Effector CD4-positive, alpha-beta T cell (primary cell): Measurements from ENCODE around the gene PLEKHS1.
"Not testable (repeated sequence)": the region's sequence is repeated elsewhere in the genome, so short reads cannot be mapped to it uniquely, and the experiment has no call there.

ENCODE experiments used
- DNase-seq: peaks from one replicate; pipeline ENCODE4 v3.0.0-alpha.2; 2020

Gene PLEKHS1

GRCh38 chr10:113801569-113801968, 50.1 kb downstream of the PLEKHS1 start:
- no peak for DNase-seq

GRCh38 chr10:113802997-113803396, 51.5 kb downstream of the PLEKHS1 start:
- no peak for DNase-seq

- no peak for DNase-seq
Measured at GRCh38 chr10:113806503-113806902, 55.0 kb downstream of the PLEKHS1 start.

DNA sequence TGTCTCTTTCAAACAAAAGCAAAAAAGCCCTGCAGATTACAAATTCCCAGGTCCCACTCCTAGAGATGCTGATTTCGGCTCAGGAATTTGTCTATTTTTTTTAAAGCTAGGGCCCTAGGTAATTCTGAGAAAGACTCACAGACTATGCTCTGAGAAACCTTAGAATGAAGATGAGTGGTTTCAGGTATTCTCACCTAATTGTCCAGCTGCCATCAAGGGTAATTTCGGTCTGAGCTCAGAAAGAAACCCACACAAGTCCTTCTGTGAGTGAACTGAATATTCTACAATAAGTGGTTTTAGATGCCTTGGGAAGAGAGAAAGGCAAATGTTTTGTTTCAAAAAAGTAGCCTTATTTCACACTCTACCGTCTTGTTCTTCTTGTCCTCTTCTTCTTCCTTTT, 56.7 kb downstream of the PLEKHS1 start:
- DNase-seq: no peak

DNA sequence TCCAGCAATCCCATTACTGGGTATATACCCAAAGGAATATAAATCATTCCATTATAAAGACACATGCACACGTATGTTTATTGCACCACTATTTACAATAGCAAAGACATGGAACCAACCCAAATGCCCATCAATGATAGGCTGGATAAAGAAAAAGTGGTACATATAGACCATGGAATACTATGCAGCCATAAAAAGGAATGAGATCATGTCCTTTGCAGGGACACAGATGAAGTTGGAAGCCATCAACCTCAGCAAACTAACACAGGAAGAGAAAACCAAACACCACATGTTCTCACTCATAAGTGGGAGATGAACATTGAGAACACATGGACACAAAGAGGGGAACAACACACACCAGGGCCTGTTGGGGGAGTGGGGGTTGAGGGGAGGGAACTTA, 63.2 kb downstream of the PLEKHS1 start:
- DNase-seq: not testable (repeated sequence)

GRCh38 chr10:113819989-113820388, 68.5 kb downstream of the PLEKHS1 start:
- no peak for DNase-seq

- no peak for DNase-seq
Measured at GRCh38 chr10:113820507-113820906, 69.0 kb downstream of the PLEKHS1 start.

DNA sequence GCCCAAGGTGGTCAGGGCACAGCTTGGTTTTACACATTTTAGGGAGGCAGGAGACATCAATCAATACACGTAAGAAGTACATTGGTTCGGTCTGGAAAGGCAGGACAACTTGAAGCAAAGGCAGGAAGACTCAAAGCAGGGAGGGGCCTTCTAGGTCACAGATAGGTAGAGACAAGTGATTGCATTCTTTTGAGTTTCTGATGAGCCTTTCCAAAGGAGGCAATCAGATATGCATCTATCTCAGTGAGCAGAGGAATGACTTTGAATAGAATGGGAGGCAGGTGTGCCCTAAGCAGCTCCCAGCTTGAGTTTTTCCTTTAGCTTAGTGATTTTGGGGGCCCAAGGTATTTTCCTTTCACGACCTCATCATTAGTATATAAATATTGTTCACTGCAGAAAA, 69.8 kb downstream of the PLEKHS1 start:
- DNase-seq: not testable (repeated sequence)

- DNase-seq: no peak
Measured at GRCh38 chr10:113822174-113822573, 70.7 kb downstream of the PLEKHS1 start.

GRCh38 chr10:113823389-113823788, 71.9 kb downstream of the PLEKHS1 start:
- no peak for DNase-seq

GRCh38 chr10:113825791-113826190, 74.3 kb downstream of the PLEKHS1 start:
- no peak for DNase-seq

GRCh38 chr10:113828567-113828966, 77.1 kb downstream of the PLEKHS1 start:
- DNase-seq: not testable (repeated sequence)
